Thymus (tissue), 14 donors: Measurements from ENCODE around the gene SWT1. TPM values are rescaled to one million over a fixed set of nuclear protein-coding genes. Genes with fewer than 3 reads are reported as not detected.

Source experiments
- DNase-seq, 9 donors: peaks; one replicate each; pipeline ENCODE4 v3.0.0-alpha.2; 2013; ENCODE audit warnings: low spot score in 9 of 9, low read depth in 6 of 9, missing footprints in 1 of 9
- H3K27ac ChIP-seq, 2 donors: one replicate each; pipeline ENCODE4 v1.5.1; 2013; ENCODE audit warnings: control low read depth in 1 of 2, low read depth in 1 of 2, low read length in 1 of 2, mild to moderate bottlenecking in 1 of 2, moderate library complexity in 1 of 2
- H3K27me3 ChIP-seq, 2 donors: one replicate each; pipeline ENCODE4 v1.5.1; 2013; ENCODE audit warnings: low read length in 1 of 2; ENCODE audit not compliant: control insufficient read depth in 2 of 2, insufficient read depth in 1 of 2
- H3K36me3 ChIP-seq, 2 donors: one replicate each; pipeline ENCODE4 v1.5.1; 2013; ENCODE audit warnings: low read length in 1 of 2, mild to moderate bottlenecking in 1 of 2, moderate library complexity in 1 of 2; ENCODE audit not compliant: control insufficient read depth in 2 of 2, insufficient read depth in 2 of 2
- H3K4me1 ChIP-seq, 2 donors: one replicate each; pipeline ENCODE4 v1.5.1; 2013; ENCODE audit warnings: low read length in 2 of 2; ENCODE audit not compliant: control insufficient read depth in 2 of 2, insufficient read depth in 2 of 2
- H3K4me3 ChIP-seq, 2 donors: one replicate each; pipeline ENCODE4 v1.5.1; 2013; ENCODE audit warnings: low read length in 2 of 2, control low read depth in 1 of 2, mild to moderate bottlenecking in 1 of 2
- H3K9me3 ChIP-seq, 2 donors: one replicate each; pipeline ENCODE4 v1.5.1; 2013; ENCODE audit warnings: low read length in 1 of 2, mild to moderate bottlenecking in 1 of 2; ENCODE audit not compliant: control insufficient read depth in 2 of 2, insufficient read depth in 1 of 2
- WGBS: extraction: QIAGEN DNeasy Blood & Tissue Kit; methylation state at CpG from one replicate; pipeline ENCODE4 v1.1.7; 2013; 5-methylcytosine and 5-hydroxymethylcytosine counted together
- long read RNA-seq, 10 donors: transcript quantifications; one replicate each; lab custom pipeline, GENCODE V29; 2026
- polyA plus RNA-seq: library from polyadenylated mRNA; stranded (reverse); fragments of 200-250 nt; gene quantifications from one replicate; pipeline ENCODE4 v1.2.3, GENCODE V29; 2013
- total RNA-seq: library from RNA; stranded (reverse); fragments of 120-200 nt; gene quantifications from one replicate; pipeline ENCODE4 v1.2.4, GENCODE V29; 2013
- donor health status: healthy.

Gene SWT1, protein sequence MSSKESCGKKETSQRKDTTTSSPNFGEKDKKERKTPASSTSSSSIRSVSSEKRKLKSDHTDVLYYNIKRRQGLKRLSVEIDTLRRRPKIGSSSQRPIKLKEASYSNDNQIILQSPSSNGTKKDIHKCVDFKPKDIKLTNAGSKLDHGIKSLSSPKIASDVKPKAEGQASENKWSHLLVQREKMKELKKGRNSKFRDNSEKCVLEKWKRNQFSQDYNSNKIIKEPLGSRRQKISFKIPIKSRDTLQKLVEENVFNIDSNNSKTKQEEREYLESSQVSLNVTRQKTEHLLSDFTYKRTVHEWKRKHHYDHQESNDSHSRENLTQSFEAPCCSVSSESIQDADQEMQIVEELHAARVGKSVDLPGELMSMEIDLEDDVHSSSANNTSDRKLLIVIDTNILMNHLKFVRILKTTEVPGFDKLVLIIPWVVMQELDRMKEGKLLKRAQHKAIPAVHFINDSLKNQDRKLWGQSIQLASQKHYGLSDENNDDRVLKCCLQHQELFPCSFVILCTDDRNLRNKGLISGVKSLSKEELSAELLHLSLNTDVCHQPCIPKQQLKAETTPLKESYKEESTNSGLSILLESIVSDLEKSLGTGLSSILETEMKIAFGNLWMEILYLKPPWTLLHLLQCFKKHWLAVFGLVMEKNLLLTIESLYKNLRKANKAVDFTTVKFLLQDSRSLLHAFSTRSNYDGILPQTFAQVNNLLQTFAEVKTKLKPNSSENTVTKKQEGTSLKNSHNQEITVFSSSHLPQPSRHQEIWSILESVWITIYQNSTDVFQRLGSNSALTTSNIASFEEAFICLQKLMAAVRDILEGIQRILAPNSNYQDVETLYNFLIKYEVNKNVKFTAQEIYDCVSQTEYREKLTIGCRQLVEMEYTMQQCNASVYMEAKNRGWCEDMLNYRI
- total RNA-seq (8.3 TPM), polyA plus RNA-seq (6.8 TPM)
- long read RNA-seq, donor 1, partial matches to known transcripts: 0 of 1 reads
- long read RNA-seq, donor 1, other reads (novel, unspliced or antisense): 0 of 1 reads
- long read RNA-seq, donor 2: 0 reads
- long read RNA-seq, donor 3: 0 reads
- long read RNA-seq, donor 4: 0 reads
- long read RNA-seq, donor 5, partial matches to known transcripts: 0 of 1 reads
- long read RNA-seq, donor 5, other reads (novel, unspliced or antisense): 0 of 1 reads
- long read RNA-seq, donor 6, partial matches to known transcripts: 0 of 1 reads
- long read RNA-seq, donor 6, other reads (novel, unspliced or antisense): 0 of 1 reads
- long read RNA-seq, donor 7: 0 reads
- long read RNA-seq, donor 8: 0 reads
- long read RNA-seq, donor 9, partial matches to known transcripts: 0 of 1 reads
- long read RNA-seq, donor 9, other reads (novel, unspliced or antisense): 0 of 1 reads
- long read RNA-seq, donor 10, partial matches to known transcripts: 56 of 67 reads
- long read RNA-seq, donor 10, other reads (novel, unspliced or antisense): 11 of 67 reads

DNA sequence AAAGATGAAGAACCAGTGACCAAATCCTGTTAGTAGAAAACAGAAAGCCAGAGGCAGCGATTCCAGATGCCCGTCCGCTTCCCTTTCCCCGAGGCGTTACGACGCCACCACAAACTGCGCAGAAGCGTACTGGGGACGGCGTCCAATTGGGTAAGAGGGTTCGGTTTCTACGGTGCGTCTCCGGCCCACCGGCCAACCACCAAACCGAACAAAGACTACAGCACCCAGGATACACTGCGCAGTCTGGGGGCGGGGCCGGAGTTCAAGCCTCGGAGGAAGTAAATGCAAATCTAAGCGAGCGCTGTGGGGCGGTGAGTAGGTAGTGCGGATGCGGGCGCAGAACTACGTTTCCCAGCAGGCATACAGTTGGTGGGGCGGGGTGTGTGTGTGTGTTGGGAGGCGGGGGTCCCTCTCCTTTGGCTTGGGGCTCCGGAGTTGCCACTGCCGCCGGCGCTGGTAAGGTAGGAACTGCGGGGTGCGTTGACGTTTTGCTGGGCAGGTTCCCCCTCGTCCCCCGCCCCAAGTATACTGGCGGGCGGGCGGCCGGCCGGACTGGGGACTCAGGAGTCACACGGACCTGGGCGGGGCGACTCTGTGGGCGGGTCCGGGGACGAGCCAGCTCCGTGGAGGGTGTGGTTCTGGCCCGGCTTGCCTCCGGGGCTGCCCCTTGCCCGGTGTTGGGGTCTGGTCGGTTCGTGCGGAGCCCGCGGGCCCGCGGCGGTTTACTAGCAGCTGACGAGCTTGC, at the start of gene SWT1, which contains the start of gene TRMT1L:
SWT1 (plus strand) TSS at position 314 of the 745 bp plus-strand sequence. CDS start 3,675 bp downstream, outside the sequence.
TRMT1L (minus strand) TSS at position 100 of the 745 bp plus-strand sequence. CDS start 241 bp downstream, outside the sequence.
- peaks cover 0 to 6% of the 10 kb centered on the region in 2 donors for H3K36me3 ChIP-seq
- H3K27ac ChIP-seq: peak within 1 kb of the TSS; percentile 98 to 99
- peak; percentile 94 to 100 (median 98) for DNase-seq
- H3K4me1 ChIP-seq: peaks cover 6 to 8% of the 10 kb centered on the region in 2 donors
- no peaks in the 10 kb centered on the region for H3K9me3 ChIP-seq
- H3K27me3 ChIP-seq: no peaks in the 10 kb centered on the region
- peak within 1 kb of the TSS; percentile 73 to 97 for H3K4me3 ChIP-seq
- under 1% methylated on average over 63 of the region's 63 CpGs for WGBS

DNA sequence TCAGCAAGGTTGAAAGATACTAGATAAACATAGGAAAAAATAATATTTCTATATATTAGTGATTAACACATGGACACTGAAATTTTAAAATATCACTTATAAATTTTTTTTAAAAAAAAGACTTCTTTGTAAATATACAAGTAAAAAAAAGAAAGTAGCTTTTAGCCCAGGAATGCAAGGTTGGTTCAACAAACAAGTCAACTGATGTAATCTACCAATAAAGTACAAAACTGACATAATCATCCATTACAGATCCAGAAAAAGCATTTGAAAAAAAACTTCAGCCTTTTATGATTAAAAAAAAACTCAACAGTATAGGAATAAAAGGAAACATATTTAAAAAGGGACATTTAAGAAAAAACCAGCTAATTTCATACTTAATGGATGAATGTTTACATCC, 48.6 kb upstream of the SWT1 start:
- Histone ChIP-seq H3K27me3 (no peaks in the 10 kb centered on the region), H3K9me3 (peaks cover 0 to 10% of the 10 kb centered on the region in 2 donors), H3K4me3 (no peak overlapping the region), H3K4me1 (no peaks in the 10 kb centered on the region), H3K36me3 (peaks cover 0 to 4% of the 10 kb centered on the region in 2 donors), H3K27ac (no peak overlapping the region)
- no peak for DNase-seq

DNA sequence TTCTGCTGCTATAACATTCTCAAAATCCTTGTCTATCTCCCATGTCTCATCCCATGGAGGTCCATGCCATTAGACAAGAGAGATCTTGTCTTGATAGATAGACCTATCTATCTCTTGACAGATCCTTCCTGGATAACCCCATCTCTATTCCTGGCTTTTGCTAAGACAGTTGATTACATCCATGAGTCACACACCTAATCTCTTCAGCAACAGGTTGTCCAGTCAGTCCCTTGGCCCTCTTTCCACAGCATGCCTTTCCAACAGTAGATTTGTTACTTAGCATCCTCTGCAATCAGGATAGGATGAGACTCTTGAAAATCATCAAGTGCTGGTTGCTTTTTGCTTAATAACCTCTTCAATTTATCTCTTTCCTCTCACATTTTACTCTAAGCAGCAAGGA, 46.8 kb upstream of the SWT1 start:
- DNase-seq: no peak
- Histone ChIP-seq H3K27ac (no peak overlapping the region), H3K27me3 (no peaks in the 10 kb centered on the region), H3K9me3 (peaks cover 0 to 10% of the 10 kb centered on the region in 2 donors), H3K36me3 (no peaks in the 10 kb centered on the region), H3K4me1 (no peaks in the 10 kb centered on the region), H3K4me3 (no peak overlapping the region)

DNA sequence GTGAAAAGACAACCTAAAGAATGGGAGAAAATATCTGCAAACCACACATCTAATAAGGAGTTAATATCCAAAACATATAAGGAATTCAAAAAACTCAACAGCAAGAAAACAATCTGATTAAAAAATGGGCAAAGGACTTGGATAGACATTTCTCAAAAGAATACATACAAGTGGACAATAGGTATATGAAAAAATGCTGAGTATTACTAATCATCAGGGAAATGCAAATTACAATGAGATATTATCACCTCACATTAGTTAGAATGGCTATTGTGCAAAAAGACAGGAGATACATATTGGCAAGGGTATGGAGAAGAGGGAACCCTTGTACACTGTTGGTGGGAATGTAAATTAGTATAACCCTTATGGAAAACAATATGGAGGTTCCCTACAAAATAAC, 45.1 kb upstream of the SWT1 start:
- H3K27me3 ChIP-seq: no peaks in the 10 kb centered on the region
- DNase-seq: no peak
- no peaks in the 10 kb centered on the region for H3K4me1 ChIP-seq
- no peak overlapping the region for H3K4me3 ChIP-seq
- H3K27ac ChIP-seq: no peak overlapping the region
- H3K9me3 ChIP-seq: peaks cover 0 to 8% of the 10 kb centered on the region in 2 donors
- no peaks in the 10 kb centered on the region for H3K36me3 ChIP-seq

DNA sequence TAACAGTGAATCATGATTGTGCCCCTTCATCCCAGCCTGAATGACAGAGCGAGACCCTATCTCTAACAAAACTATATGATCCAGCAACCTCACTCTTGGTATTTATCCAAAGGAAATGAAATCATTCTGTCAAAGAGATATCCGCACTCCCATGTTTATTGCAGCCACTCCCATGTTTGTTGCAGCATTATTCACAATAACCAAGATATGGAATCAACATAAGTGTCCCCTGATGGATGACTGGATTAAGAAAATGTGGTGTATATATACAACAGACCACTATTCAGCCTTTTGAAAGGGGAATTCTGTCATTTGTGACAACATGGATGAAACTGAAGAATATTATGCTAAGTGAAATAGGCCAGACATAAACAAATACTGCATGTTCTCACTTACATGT, 44.6 kb upstream of the SWT1 start:
- DNase-seq: no peak
- Histone ChIP-seq H3K27ac (no peak overlapping the region), H3K4me1 (no peaks in the 10 kb centered on the region), H3K27me3 (no peaks in the 10 kb centered on the region), H3K4me3 (no peak overlapping the region), H3K36me3 (no peaks in the 10 kb centered on the region), H3K9me3 (peaks cover 0 to 6% of the 10 kb centered on the region in 2 donors)
- WGBS: 95% methylated on average over 2 of the region's 2 CpGs

DNA sequence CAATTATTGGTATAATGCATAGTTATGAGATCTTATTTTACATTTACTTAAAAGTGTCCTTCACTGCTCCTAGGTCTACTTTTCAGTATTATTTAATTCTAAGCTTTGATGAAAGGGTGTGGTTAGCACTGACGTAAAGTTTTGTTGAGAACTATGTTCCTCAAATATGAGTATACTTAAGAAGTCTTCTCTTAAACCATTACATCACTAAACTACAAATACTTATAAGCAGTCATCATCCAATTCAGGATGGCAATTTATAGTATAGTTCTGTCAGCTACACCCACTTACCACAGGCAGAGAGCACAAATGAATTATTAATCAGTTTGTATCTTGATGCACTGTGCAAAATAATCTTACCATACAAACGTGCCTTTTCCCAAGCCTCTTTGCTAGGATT, 27.3 kb upstream of the SWT1 start:
- no peak for DNase-seq
- Histone ChIP-seq H3K4me1 (no peaks in the 10 kb centered on the region), H3K27me3 (no peaks in the 10 kb centered on the region), H3K4me3 (no peak overlapping the region), H3K36me3 (peaks cover 7 to 37% of the 10 kb centered on the region in 2 donors), H3K9me3 (peaks cover 0 to 6% of the 10 kb centered on the region in 2 donors), H3K27ac (no peak overlapping the region)
- WGBS: 96% methylated on average over 2 of the region's 2 CpGs

DNA sequence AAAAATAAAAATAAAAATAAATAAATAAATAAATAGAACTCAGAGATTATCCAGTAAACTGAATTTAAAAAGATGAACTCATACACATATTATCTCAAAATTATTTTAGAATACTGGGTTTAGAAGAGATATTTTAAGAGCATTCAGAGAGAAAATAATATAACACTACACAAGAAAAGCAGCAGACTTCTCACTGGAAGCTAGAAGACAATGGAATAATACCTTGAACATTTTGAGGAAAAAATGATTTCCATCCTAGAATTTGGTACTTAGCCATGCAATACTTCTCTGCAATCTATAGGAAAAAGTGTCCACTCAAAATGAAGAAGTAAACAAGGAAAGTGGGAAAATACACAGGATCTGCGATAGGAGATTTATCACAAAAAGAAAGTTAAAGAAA, 24.4 kb upstream of the SWT1 start:
- no peaks in the 10 kb centered on the region for H3K4me1 ChIP-seq
- WGBS: 99% methylated on average over 1 of the region's 1 CpG
- peaks cover 0 to 6% of the 10 kb centered on the region in 2 donors for H3K9me3 ChIP-seq
- DNase-seq: no peak
- H3K27ac ChIP-seq: no peak overlapping the region
- no peaks in the 10 kb centered on the region for H3K27me3 ChIP-seq
- peaks cover 13 to 20% of the 10 kb centered on the region in 2 donors for H3K36me3 ChIP-seq
- no peak overlapping the region for H3K4me3 ChIP-seq

DNA sequence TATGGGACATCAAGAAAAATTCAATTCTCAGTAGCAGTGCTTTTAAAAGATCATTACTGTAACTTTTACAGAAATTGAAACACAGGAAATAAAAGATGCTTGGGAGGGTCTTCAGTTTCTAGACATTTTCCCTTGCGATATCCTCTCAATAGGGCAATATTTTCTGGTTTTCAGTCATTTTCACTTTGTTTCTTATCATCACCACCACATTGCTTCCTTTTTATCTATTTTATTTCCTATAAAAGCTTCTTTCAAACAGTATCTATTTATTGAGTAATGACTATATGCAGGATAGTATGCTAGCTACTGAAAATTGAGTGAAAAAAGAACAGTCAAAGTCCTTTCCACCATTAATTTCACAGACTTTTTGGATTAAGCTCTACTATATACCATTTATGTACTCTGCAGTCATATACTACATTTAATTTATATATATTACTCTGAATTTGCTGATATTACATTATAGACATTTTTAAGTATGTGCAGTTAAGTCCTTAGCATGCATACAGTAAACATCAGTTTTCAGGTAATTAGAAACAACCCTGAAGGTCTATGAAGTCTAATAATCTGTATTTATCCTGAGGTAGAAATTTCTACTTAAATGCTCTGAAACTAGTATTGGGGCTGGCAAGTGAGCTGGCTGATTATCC, 18.9 kb upstream of the SWT1 start:
- 99% methylated on average over 1 of the region's 1 CpG for WGBS
- Histone ChIP-seq H3K4me1 (no peaks in the 10 kb centered on the region), H3K27ac (no peak overlapping the region), H3K36me3 (peaks cover 12 to 23% of the 10 kb centered on the region in 2 donors), H3K27me3 (no peaks in the 10 kb centered on the region), H3K4me3 (no peak overlapping the region), H3K9me3 (no peaks in the 10 kb centered on the region)
- no peak for DNase-seq
